ENCODE data around the gene CHID1. TPM values are rescaled to one million over a fixed set of nuclear protein-coding genes. Genes with fewer than 3 reads are reported as not detected.

CHID1 gene
- total RNA-seq, 3 donors from 2014 or later, result 52.3 to 64.3 (median 55.3) TPM

- Histone ChIP-seq H3K4me1 (ENCODE audit: low read depth) (no peaks in the 10 kb centered on the region), H3K9me3 (no peaks in the 10 kb centered on the region), H3K36me3 (ENCODE audit: low read depth) (no peaks in the 10 kb centered on the region), H3K4me3 (no peak overlapping the region)
- intact Hi-C loops (cut with DNase I, micrococcal nuclease), result no loop called here
- ATAC-seq (no peak), DNase-seq (no peak)
- no peak for TF ChIP-seq CTCF (IDR thresholded peaks at IDR 0.05)
These were observed 27.2 kb upstream of the CHID1 start for GRCh38 chr11:937841-938261.

DNA sequence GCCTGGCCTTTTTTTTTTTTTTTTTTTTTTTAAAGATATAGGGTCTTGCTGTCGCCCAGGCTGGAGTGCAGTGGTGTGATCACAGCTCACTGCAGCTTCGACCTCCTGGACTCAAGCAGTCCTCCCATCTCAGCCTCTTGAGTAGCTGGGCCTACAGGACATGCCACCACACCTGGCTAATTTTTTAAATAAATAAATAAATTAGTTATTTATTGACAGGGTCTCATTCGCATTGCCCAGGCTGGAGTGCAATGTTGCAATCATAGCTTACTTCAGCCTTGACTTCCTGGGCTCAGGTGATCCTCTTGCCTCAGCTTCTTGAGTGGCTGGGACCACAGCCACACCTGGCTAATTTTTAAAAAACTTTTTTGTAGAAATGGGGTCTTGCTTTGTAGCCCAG, 25.6 kb upstream of the CHID1 start:
- no peak for DNase-seq
- no peak for ATAC-seq

GRCh38 chr11:934527-934926, 23.9 kb upstream of the CHID1 start:
- no peaks in the 10 kb centered on the region for H3K9me3 ChIP-seq
- H3K4me3 ChIP-seq, result no peak overlapping the region
- no peaks in the 10 kb centered on the region for H3K36me3 ChIP-seq (ENCODE audit: low read depth)
- H3K4me1 ChIP-seq (ENCODE audit: low read depth), result peaks cover 11% of the 10 kb centered on the region
- no peak for ATAC-seq
- intact Hi-C loops (cut with DNase I, micrococcal nuclease), result no loop called here
- no peak for TF ChIP-seq CTCF (IDR thresholded peaks at IDR 0.05)
- no peak for DNase-seq

More for the DNA sequence above, 25.6 kb upstream of the CHID1 start:
- Histone ChIP-seq H3K4me1 (ENCODE audit: low read depth) (no peaks in the 10 kb centered on the region), H3K9me3 (no peaks in the 10 kb centered on the region), H3K4me3 (no peak overlapping the region), H3K36me3 (ENCODE audit: low read depth) (no peaks in the 10 kb centered on the region)
- no peak for TF ChIP-seq CTCF (IDR thresholded peaks at IDR 0.05)
- intact Hi-C loops (cut with DNase I, micrococcal nuclease), result no loop called here

GRCh38 chr11:933936-934335, 23.3 kb upstream of the CHID1 start:
- no peak for TF ChIP-seq CTCF (IDR thresholded peaks at IDR 0.05)
- intact Hi-C loops (cut with DNase I, micrococcal nuclease), result no loop called here
- Histone ChIP-seq H3K9me3 (no peaks in the 10 kb centered on the region), H3K4me1 (ENCODE audit: low read depth) (peaks cover 17% of the 10 kb centered on the region), H3K4me3 (no peak overlapping the region), H3K36me3 (ENCODE audit: low read depth) (no peaks in the 10 kb centered on the region)
- ATAC-seq (no peak), DNase-seq (no peak)

GRCh38 chr11:933142-933851, 22.7 kb upstream of the CHID1 start:
- peaks cover 23% of the 10 kb centered on the region for H3K4me1 ChIP-seq (ENCODE audit: low read depth)
- H3K9me3 ChIP-seq, result no peaks in the 10 kb centered on the region
- ATAC-seq (no peak), DNase-seq (no peak)
- TF ChIP-seq CTCF (IDR thresholded peaks at IDR 0.05), result no peak
- no peak overlapping the region for H3K4me3 ChIP-seq
- no peaks in the 10 kb centered on the region for H3K36me3 ChIP-seq (ENCODE audit: low read depth)
- intact Hi-C loops (cut with DNase I, micrococcal nuclease), result no loop called here
